Esophagus muscularis mucosa (tissue), 4 donors: ENCODE measurements around the gene GCDH.

Experiments
- CTCF ChIP-seq, 3 experiments: fragments of 200-600 bp in 2 of 3; fragments of 450-650 bp in 1 of 3; sonication (generic) in 2 of 3; IDR thresholded peaks; one replicate each; pipeline ENCODE4 v1.5.1; 2017 to 2019; ENCODE audit warnings: antibody characterized with exemption in 3 of 3, mild to moderate bottlenecking in 2 of 3, moderate library complexity in 1 of 3
- EP300 ChIP-seq: sonication (generic); formaldehyde crosslinking; IDR thresholded peaks from one replicate; pipeline ENCODE4 v1.6.1; 2017; ENCODE audit warnings: antibody characterized with exemption
- POLR2A ChIP-seq: fragments of 450-650 bp; IDR thresholded peaks from one replicate; pipeline ENCODE4 v1.6.1; 2017; ENCODE audit warnings: antibody characterized with exemption, moderate library complexity, mild to moderate bottlenecking, low read depth

- no peak for TF ChIP-seq CTCF (IDR thresholded peaks at IDR 0.05)
- no peak for TF ChIP-seq POLR2A
- TF ChIP-seq EP300 = no peak
Measured at GRCh38 chr19:12886651-12886968, 4.3 kb upstream of the GCDH start.
